HG03139 (cell line): ENCODE measurements around the gene CD1B.
"Not testable (repeated sequence)": the region's sequence is repeated elsewhere in the genome, so short reads cannot be mapped to it uniquely, and the experiment has no call there.

Experiments used
- ATAC-seq: cut with Tn5 transposase; IDR thresholded peaks from one replicate; pipeline ENCODE4 v1.9.1; 2021; ENCODE audit not compliant: unreplicated experiment

CD1B gene

DNA sequence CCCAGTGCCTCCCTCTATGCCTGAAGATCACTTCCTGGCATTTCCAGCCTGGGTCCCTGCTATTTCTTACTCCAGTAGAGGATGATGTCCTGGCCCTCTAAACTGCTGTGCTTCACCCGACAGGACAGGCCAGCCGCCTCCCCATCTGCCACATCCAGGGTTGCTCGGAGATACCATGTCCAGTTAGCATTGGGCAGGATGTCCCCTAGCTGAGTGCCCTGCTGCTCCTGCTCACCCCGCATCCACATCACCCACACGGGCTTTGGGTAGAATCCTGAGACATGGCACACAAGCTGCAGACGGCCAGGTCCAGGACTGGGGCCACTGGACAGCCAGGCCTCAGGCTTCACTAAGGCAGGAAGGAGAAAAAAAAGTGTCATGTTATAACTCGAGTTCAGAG is 2.0 kb downstream of the CD1B start:
- ATAC-seq: no peak

- no peak for ATAC-seq
Measured at GRCh38 chr1:158328426-158328825, 2.9 kb downstream of the CD1B start.

DNA sequence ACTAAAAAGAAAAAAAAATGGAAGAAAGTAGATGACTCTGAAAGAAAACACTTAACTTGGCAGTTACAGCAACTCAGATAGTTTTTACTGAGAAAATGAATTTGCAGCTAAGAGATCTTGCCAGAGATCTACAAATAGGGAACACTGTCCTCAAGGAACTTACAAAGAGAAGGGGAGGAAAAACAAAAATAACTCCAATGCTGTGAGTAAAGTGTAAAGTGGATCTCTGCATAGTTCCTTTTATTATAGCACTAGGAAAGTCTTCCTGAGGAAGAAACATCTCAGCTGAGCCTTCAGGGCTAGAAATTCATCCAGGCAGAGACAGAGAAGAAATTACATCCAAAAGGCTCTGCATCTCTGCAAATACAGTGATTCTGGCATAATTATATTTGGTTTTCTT is 3.9 kb downstream of the CD1B start:
- ATAC-seq: no peak

DNA sequence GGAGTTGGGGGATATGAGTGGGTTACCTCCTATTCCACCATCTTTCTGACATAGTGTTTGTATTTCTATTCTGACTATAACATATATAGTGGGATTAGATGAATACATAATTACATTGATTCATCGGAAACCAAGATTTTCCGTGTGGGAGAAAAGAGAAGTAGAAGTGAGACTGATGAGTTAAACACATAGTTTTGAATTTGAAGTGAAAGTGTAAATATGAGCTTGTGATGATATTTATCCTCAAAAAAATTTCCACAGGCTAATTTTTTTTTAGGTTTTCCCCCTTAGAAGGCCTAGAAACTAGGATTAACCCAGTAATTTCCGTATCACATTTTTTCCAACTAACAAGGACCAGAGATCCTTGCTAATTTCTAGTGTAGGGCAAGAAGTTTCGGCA is 6.9 kb downstream of the CD1B start:
- ATAC-seq: no peak

DNA sequence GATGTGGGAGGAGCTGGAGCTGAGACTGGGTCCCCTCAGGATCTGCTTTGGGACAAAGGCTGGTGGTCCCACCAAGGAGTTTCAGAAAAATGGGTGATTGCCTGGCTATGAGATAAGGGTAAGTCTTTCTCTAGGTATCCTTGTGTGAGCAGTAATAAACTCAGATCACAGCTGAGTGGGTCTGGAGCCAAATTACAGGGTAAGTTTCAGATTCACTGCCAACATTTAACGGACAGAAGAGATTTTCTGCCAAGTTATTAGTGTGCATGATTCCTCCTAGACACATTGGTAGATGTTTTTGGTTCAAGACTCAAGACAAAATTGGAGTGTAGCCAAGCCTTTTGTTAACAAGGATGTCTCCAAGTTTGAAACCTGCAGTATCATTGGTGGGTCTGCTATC is 7.5 kb downstream of the CD1B start:
- no peak for ATAC-seq

DNA sequence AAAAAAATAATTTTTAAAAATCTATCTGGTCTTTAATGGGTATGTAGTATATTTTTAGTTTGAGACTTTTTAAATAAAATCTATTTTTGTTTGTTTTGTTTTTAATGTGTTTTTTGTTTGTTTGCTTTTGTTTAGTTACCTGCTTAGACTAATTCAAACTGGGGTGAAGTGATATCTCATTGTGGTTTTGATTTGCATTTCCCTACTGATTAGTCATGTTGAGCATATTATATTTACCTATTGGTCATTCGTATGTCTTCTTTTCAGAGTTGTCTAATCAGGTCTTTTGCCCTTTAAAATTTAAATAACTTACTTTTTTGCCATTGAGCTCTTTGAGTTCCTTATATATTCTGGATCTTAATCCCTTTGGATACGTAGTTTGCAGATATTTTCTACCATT is 20.3 kb downstream of the CD1B start:
- no peak for ATAC-seq

DNA sequence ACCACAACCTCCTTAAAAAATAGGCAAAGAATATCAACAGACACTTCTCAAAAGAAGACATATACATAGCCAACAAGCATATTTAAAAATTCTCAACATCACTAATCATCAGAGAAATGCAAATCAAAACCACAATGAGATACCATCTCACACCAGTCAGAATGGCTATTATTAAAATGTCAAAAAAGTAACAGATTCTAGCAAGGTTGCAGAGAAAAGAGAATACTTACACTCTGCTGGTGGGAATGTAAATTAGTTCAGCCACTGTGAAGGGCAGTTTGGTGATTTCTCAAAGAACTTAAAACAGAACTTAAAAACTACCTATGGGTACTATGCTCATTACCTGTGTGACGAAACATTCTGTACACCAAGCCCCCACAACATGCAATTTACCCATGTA is 20.7 kb downstream of the CD1B start:
- no peak for ATAC-seq

- ATAC-seq: no peak
Measured at GRCh38 chr1:158295791-158296190, 35.5 kb downstream of the CD1B start.

DNA sequence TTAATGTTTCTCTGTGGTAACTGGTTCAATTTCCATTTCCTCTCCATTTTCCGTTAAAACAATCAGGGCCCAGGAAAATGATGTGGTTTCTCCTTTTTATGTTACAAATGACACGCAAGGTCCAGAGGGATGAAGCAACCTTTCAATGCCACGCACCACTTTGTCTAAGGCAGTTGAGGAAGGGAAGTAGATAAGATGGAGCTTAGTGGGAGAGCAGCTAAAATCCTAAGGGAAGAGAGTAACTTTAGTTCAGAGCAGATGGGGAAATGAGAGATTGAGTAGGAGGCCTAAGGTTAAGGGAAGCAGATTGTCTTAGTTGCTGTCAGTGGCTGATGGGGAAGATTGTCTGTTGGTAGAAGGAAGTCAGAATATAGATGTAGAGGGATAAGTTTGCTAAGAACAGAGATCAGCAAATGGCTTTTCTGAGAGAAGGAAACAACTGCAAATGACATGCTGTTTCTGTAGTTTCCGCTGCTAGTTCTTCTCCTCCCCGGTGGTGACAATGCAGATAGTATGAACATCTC is 40.9 kb downstream of the CD1B start:
- no peak for ATAC-seq

DNA sequence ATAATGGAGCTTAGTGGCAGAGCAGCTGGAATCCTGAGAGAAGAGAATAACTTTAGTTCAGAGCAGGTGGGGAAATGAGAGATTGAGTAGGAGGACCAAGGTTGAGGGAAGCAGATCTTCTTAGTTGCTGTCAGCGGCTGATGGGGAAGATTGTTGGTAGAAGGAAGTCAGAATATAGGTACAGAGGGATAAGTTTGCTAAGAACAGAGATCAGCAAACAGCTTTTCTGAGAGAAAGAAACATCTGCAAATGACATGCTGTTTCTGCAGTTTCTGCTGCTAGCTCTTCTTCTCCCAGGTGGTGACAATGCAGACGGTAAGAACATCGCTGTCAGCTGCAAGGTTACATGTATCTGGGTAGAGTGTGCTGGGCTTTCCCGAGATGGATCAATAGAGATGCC is 41.5 kb downstream of the CD1B start, which contains the start of gene CD1C:
TSS of gene CD1C (plus strand) at position 113 of the 400 bp plus-strand sequence. CDS start at position 255, 142 bp downstream.
- no peak for ATAC-seq

DNA sequence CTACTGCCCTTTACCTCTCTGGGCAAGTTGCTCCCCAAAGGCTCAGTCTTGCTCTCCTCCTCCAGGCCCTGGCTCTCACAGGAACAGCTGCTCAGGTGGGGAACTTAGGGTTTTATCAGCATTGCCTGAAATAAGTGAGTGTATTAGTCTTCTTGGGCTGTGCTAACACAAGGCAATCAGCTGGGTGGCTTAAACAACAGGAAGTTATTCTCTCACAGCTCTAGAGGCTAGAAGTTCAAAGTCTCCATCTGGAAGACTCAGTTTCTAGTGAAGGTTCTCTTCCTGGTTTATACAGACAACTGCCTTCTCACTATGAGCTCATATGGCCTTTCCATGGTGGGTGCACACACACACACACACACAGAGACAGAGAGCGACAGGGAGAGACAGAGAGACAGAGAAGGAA is 44.4 kb downstream of the CD1B start:
- ATAC-seq: no peak

DNA sequence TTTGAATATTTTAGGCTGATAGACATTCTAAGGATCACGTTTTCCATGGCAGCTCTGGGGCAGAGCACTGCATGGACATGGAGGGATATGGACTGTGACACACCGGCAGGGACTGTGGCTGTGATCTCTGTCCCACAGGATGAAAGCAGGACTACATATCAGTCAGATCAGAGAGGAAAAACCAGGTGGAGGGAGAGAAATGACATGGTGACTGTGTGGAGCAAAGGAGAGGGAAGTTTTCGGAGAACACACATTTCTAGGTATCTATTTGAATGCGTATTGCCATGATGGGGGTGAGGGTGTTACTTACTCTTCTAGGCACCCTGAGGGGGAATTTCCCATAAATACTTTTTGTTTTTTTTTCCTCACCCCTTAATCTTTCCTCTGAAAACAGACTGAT is 44.8 kb downstream of the CD1B start:
- ATAC-seq: no peak

DNA sequence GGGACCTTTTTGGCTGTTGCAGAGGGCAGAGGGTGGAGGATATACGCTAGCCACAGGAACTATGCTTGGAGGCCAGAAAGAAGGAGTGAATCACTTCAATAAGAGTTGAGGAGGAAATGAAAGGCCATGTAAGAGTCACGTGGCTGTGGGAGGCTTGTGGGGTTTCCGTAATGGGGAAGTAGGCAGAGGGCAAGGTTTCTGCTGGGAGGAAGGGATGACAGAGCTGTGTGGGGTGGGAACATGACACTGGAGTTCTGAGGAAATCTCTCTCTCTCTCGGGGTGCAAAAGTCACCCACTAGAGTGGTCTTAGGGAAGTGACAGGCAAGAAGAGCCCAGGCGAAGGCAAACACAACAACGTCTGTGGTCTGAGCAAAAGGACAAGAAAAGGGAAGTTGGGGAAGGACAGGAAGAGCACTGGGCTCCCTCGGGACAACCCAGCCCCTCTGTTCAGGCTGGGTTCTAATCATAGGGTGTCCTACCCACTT is 45.5 kb downstream of the CD1B start:
- ATAC-seq: peak; percentile 58

- peak; percentile 43 for ATAC-seq
Measured at GRCh38 chr1:158283965-158284364, 47.4 kb downstream of the CD1B start.

DNA sequence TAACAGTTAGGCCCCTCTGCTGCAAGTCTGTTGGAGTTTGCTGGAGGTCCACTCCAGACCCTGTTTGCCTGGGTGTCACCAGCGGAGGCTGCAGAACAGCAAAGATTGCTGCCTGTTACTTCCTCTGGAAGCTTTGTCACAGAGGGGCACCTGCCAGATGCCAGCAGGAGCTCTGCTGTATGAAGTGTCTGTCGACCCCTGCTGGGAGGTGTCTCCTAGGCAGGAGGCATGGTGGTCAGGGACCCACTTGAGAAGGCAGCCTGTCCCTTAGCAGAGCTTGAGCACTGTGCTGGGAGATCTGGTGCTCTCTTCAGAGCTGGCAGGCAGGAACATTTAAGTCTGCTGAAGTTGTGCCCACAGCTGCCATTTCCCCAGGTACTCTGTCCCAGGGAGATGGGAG is 48.9 kb downstream of the CD1B start:
- ATAC-seq: not testable (repeated sequence)
